GM21423 (cell line): ENCODE data around the gene TIPRL.

Source experiments
- ATAC-seq: cut with Tn5 transposase; IDR thresholded peaks from one replicate; pipeline ENCODE4 v1.9.1; 2021; ENCODE audit warnings: mild to moderate bottlenecking, moderate library complexity; ENCODE audit not compliant: unreplicated experiment

TIPRL gene

GRCh38 chr1:168245042-168245441, 66.3 kb downstream of the TIPRL start:
- no peak for ATAC-seq

GRCh38 chr1:168246506-168246905, 67.7 kb downstream of the TIPRL start:
- ATAC-seq, result no peak
